Activated naive CD4-positive, alpha-beta T cell treated with anti-CD3 and anti-CD28 coated beads for 36 hours (primary cell): ENCODE measurements around the gene KCNK16. TPM values are rescaled to one million over a fixed set of nuclear protein-coding genes. Genes with fewer than 3 reads are reported as not detected.

Experiments
- CTCF ChIA-PET: fragments of 350-600 bp; sonication (Branson Sonifier 250); formaldehyde crosslinking; loops from one replicate; lab custom pipeline; 2021; ENCODE audit warnings: antibody characterized with exemption; lab: Charles Lee
- DNase-seq: peaks from one replicate; pipeline ENCODE4 v3.0.0-alpha.2; 2020
- H3K27ac Mint-ChIP-seq: one replicate; pipeline ENCODE4 v1.8.0; 2021; ENCODE audit warnings: mild to moderate bottlenecking, mixed read lengths
- H3K27me3 Mint-ChIP-seq: one replicate; pipeline ENCODE4 v1.8.0; 2021; ENCODE audit warnings: low read depth, mixed read lengths
- H3K36me3 Mint-ChIP-seq: one replicate; pipeline ENCODE4 v1.8.0; 2021; ENCODE audit warnings: low read depth, mixed read lengths
- H3K4me1 Mint-ChIP-seq: one replicate; pipeline ENCODE4 v1.8.0; 2021; ENCODE audit warnings: low read depth, mixed read lengths
- H3K4me3 Mint-ChIP-seq: one replicate; pipeline ENCODE4 v1.8.0; 2021; ENCODE audit warnings: mild to moderate bottlenecking, moderate library complexity, mixed read lengths
- H3K9me3 Mint-ChIP-seq: one replicate; pipeline ENCODE4 v1.8.0; 2021; ENCODE audit warnings: mixed read lengths
- intact Hi-C: fragments of 100-400 bp; cut with micrococcal nuclease; formaldehyde crosslinking; loops from one replicate; pipeline ENCODE4 v1.15.1; 2023
- total RNA-seq, 2 experiments: library from RNA; stranded (reverse); gene quantifications; one replicate each; pipeline ENCODE4 v1.2.3, GENCODE V29; 2021

KCNK16 gene
- total RNA-seq, result not detected

- Mint-ChIP-seq H3K27ac (no peak within 1 kb of the TSS), H3K4me3 (no peak within 1 kb of the TSS), H3K4me1 (no peaks in the 10 kb centered on the region), H3K27me3 (peaks cover 6% of the 10 kb centered on the region), H3K9me3 (no peaks in the 10 kb centered on the region), H3K36me3 (no peaks in the 10 kb centered on the region)
- CTCF ChIA-PET, result interaction anchor here (1.1 kb wide), 1 partner anchor 41 kb away, joined by 6 read pairs; no protein-coding TSS in a partner anchor
- DNase-seq, result no peak
- intact Hi-C loops, result no loop called here
Observed at GRCh38 chr6:39322306-39322850, at the start of gene KCNK16. KCNK16 (minus strand) TSS chr6:39322702; CDS start chr6:39322540, 162 bp downstream.

DNA sequence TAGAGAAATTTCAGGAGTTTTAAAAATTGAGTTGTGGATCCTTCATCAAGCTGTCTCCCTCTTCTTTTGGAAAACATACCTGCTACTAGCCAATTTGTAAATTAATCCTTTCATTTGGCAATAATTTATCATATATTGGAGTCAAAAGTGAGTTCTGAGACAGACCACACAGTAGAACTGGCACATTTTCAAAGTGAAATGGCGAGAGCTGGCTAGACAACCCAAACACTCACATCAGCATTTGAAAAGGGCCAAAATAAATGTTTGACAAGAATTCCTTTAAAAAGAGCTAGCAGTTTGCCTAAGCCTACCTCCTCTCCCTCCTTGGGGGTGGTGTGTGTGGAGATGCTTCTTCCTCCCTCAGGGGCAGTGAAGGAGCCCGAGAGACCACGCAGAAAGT lies 47.9 kb upstream of the KCNK16 start:
- H3K9me3 Mint-ChIP-seq, result no peaks in the 10 kb centered on the region
- DNase-seq, result no peak
- no peak overlapping the region for H3K27ac Mint-ChIP-seq
- intact Hi-C loops, result no loop called here
- H3K36me3 Mint-ChIP-seq, result no peaks in the 10 kb centered on the region
- no peak overlapping the region for H3K4me3 Mint-ChIP-seq
- H3K4me1 Mint-ChIP-seq, result no peaks in the 10 kb centered on the region
- CTCF ChIA-PET, result no interaction called here
- peaks cover 2% of the 10 kb centered on the region for H3K27me3 Mint-ChIP-seq

GRCh38 chr6:39369987-39370386 lies 47.5 kb upstream of the KCNK16 start:
- no peak for DNase-seq
- Mint-ChIP-seq H3K36me3 (no peaks in the 10 kb centered on the region), H3K27me3 (peaks cover 2% of the 10 kb centered on the region), H3K4me3 (no peak overlapping the region), H3K27ac (no peak overlapping the region), H3K9me3 (no peaks in the 10 kb centered on the region), H3K4me1 (no peaks in the 10 kb centered on the region)
- CTCF ChIA-PET, result no interaction called here
- intact Hi-C loops, result loop anchor here (10.0 kb wide), 1 partner anchor 495 kb away; no protein-coding TSS in a partner anchor

GRCh38 chr6:39367700-39368099 lies 45.2 kb upstream of the KCNK16 start:
- intact Hi-C loops, result loop anchor here (10.0 kb wide), 1 partner anchor 497 kb away; no protein-coding TSS in a partner anchor
- no peak overlapping the region for H3K4me3 Mint-ChIP-seq

DNA sequence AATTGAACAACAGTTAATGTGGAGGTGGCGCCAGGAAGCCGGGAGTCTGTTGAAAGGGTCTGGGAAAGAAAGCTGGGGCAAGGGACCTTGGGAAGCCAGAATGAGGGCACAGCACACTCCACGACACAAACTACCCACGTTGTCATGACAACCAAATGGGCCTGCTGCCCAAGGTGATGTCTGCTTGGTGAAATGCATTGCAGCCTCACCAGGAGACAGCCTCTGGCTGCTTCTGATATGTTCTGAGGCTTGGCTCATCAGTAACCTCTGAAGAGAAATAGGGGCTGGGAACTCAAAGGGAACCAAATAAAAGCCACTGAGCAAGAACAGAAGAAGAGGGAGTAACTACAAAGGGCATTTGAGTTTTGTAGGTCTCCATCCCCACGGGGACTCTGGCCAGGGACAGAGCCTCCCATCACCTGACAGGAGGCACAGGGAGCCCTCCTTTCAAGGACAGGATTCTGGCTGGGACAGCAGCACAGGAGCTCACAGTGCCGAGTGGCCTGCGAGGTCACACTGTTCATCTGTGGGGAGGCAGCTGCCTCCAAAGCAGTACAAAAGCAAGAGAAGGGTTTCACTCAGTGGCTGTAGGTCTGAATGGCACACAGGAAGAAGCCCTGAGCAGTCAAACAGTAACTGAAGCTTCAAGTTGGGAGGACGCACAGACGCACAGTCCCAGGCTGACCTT lies 44.6 kb upstream of the KCNK16 start:
- intact Hi-C loops, result loop anchor here (10.0 kb wide), 1 partner anchor 498 kb away; no protein-coding TSS in a partner anchor
- H3K27me3 Mint-ChIP-seq, result peaks cover 9% of the 10 kb centered on the region
- CTCF ChIA-PET, result no interaction called here
- H3K4me1 Mint-ChIP-seq, result no peaks in the 10 kb centered on the region
- H3K36me3 Mint-ChIP-seq, result no peaks in the 10 kb centered on the region
- no peak for DNase-seq
- H3K27ac Mint-ChIP-seq, result no peak overlapping the region
- no peak overlapping the region for H3K4me3 Mint-ChIP-seq
- H3K9me3 Mint-ChIP-seq, result no peaks in the 10 kb centered on the region

More at GRCh38 chr6:39367700-39368099, 45.2 kb upstream of the KCNK16 start:
- Mint-ChIP-seq H3K27ac (no peak overlapping the region), H3K36me3 (no peaks in the 10 kb centered on the region), H3K4me1 (no peaks in the 10 kb centered on the region), H3K9me3 (no peaks in the 10 kb centered on the region), H3K27me3 (peaks cover 6% of the 10 kb centered on the region)
- CTCF ChIA-PET, result no interaction called here
- DNase-seq, result no peak

- intact Hi-C loops, result loop anchor here (10.0 kb wide), 1 partner anchor 499 kb away; no protein-coding TSS in a partner anchor
- Mint-ChIP-seq H3K27ac (no peak overlapping the region), H3K4me3 (no peak overlapping the region), H3K27me3 (peaks cover 12% of the 10 kb centered on the region), H3K4me1 (no peaks in the 10 kb centered on the region), H3K36me3 (no peaks in the 10 kb centered on the region), H3K9me3 (no peaks in the 10 kb centered on the region)
- no peak for DNase-seq
- CTCF ChIA-PET, result no interaction called here
Observed at GRCh38 chr6:39365281-39366074, 43.0 kb upstream of the KCNK16 start.

DNA sequence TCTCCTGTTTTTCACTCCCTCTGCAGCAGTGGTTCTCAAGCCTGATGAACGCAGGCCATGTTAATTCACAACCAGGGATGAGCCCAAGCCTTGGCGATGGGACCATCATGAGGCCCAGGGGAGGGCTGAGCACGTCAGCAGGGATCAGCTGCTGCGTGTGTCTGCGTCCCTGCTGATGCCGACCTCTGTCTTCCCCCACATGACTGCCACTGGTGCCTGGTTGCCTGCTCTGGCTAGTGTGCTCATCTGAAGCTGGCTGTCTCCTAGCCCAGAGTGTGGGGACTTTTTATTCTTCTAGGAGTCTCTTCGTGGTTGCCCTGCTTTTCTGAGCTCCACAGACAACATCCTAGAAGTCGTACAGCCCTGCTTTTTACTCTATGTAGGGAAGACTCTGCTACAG lies 40.8 kb upstream of the KCNK16 start:
- CTCF ChIA-PET, result interaction anchor here (0.6 to 2.1 kb wide), 6 partner anchors 13 to 502 kb away, joined by 3 to 8 read pairs (median 4); no protein-coding TSS in a partner anchor
- intact Hi-C loops, result loop anchor here (5.0 to 10.0 kb wide), 2 partner anchors 502 to 944 kb away; no protein-coding TSS in a partner anchor
- DNase-seq, result no peak
- Mint-ChIP-seq H3K9me3 (no peaks in the 10 kb centered on the region), H3K27ac (no peak overlapping the region), H3K36me3 (no peaks in the 10 kb centered on the region), H3K27me3 (peaks cover 9% of the 10 kb centered on the region), H3K4me3 (no peak overlapping the region), H3K4me1 (no peaks in the 10 kb centered on the region)

DNA sequence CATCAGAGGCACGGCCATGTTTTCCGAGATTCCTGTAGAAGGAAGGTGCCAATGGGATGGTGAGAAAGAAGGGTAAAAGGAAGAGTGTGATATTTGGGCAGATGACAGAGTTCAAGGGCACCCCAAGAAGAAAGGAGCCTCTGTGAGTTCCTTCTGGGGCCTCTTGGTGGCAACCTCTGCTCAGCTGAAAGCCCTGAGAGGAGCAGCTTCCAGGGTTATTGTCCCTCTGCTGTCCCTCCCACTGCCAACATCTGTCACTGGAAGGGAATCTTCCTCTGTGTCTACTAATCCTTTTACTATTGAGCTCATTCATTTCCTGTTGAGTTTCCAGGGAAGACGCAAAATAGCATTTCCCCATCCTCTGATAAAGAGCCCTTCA lies 40.0 kb upstream of the KCNK16 start:
- DNase-seq, result no peak
- H3K4me1 Mint-ChIP-seq, result no peaks in the 10 kb centered on the region
- intact Hi-C loops, result loop anchor here (5.0 to 10.0 kb wide), 2 partner anchors 502 to 945 kb away; no protein-coding TSS in a partner anchor
- H3K36me3 Mint-ChIP-seq, result no peaks in the 10 kb centered on the region
- peaks cover 9% of the 10 kb centered on the region for H3K27me3 Mint-ChIP-seq
- CTCF ChIA-PET, result interaction anchor here (0.5 to 2.1 kb wide), 7 partner anchors 14 to 946 kb away, joined by 3 to 8 read pairs (median 3); no protein-coding TSS in a partner anchor
- H3K4me3 Mint-ChIP-seq, result no peak overlapping the region
- no peak overlapping the region for H3K27ac Mint-ChIP-seq
- no peaks in the 10 kb centered on the region for H3K9me3 Mint-ChIP-seq

DNA sequence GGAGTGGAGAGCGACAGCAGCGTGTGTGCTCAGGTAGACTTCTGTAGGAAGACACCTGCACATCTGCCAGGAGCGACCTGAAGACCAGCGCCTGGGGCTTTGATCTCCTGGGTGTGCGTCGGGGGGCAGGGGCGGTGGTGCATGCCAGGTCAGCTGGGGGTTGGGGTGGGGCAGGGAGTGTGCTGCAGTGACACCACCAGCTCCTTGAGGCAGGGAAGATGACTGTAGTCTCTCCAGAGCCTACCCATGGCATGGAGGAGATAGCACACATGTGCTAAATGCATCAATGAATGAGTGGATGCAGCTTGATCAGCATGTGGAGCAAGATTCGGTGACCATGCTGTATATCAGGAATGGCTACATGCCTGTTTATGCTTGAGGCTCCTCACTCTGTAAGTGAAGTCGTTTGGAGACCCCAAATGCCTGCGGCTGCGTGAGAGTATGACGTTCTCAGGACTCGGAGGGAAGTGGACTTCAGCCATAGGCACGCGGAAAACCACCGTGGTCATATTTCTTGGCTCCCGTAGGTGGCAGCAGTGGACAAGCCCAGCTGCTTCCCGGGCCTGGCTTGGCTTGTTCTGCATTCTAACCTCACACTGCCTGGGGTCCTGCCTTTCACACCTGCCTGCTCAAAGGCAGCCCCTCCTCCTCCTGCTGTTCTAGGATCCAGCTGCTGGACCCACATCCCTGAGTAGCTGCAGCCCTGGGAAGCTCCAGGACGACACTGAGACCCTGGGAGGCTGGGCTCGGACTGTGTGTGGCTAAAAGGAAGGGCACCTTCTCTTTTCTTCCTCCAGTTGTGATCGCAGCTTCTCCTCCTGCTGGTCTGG lies 39.4 kb upstream of the KCNK16 start:
- peaks cover 9% of the 10 kb centered on the region for H3K27me3 Mint-ChIP-seq
- no peak overlapping the region for H3K27ac Mint-ChIP-seq
- H3K4me3 Mint-ChIP-seq, result no peak overlapping the region
- no peaks in the 10 kb centered on the region for H3K4me1 Mint-ChIP-seq
- intact Hi-C loops, result loop anchor here (5.0 to 10.0 kb wide), 2 partner anchors 503 to 945 kb away; no protein-coding TSS in a partner anchor
- no peaks in the 10 kb centered on the region for H3K36me3 Mint-ChIP-seq
- no peaks in the 10 kb centered on the region for H3K9me3 Mint-ChIP-seq
- DNase-seq, result peak; percentile 65
- CTCF ChIA-PET, result interaction anchor here (0.6 to 2.1 kb wide), 8 partner anchors 13 to 574 kb away, joined by 3 to 8 read pairs (median 3); no protein-coding TSS in a partner anchor

GRCh38 chr6:39360378-39360777 lies 37.9 kb upstream of the KCNK16 start:
- peaks cover 9% of the 10 kb centered on the region for H3K27me3 Mint-ChIP-seq
- intact Hi-C loops, result loop anchor here (5.0 to 10.0 kb wide), 2 partner anchors 504 to 947 kb away; no protein-coding TSS in a partner anchor
- CTCF ChIA-PET, result no interaction called here
- H3K9me3 Mint-ChIP-seq, result no peaks in the 10 kb centered on the region
- H3K36me3 Mint-ChIP-seq, result no peaks in the 10 kb centered on the region
- no peak overlapping the region for H3K27ac Mint-ChIP-seq
- no peak overlapping the region for H3K4me3 Mint-ChIP-seq
- no peaks in the 10 kb centered on the region for H3K4me1 Mint-ChIP-seq
- DNase-seq, result no peak

DNA sequence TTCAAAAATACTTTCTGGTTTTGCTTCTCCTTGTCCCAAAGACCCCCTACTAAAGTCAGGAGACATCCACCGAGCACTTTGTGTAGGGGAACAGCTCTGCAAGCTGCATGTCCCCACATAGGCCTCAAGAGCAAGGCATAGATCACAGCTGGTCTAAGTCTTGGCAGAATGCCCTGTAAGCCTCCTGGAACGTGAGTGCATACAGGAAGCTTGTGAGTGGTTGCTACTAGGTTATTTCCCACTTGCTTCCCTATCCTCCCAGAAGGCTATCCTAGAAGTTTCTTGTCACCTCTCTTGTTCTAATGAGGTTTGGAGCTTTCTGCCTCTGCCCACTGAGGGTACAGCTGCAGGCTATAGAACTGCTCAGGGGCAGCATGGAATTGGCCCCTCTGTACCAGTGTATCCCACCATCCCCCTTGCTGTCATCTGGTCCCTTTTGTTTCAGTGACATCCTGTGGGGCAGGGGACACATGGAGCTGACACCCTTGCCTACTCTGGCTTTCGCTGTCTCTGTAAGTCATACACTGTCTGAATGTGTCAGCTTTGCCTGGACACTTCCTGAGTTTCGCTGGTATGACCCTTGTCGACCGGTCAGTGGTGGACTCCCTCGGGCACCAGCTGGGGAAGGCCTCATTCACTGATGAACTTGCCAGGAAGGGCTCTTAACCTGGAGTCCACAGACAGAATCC lies 35.6 kb upstream of the KCNK16 start:
- CTCF ChIA-PET, result interaction anchor here (0.6 to 1.3 kb wide), 2 partner anchors 9 to 47 kb away, joined by 4 to 5 read pairs; no protein-coding TSS in a partner anchor
- Mint-ChIP-seq H3K27ac (no peak overlapping the region), H3K4me3 (no peak overlapping the region), H3K9me3 (no peaks in the 10 kb centered on the region), H3K27me3 (peaks cover 7% of the 10 kb centered on the region), H3K36me3 (no peaks in the 10 kb centered on the region), H3K4me1 (no peaks in the 10 kb centered on the region)
- DNase-seq, result no peak
- intact Hi-C loops, result no loop called here
